H1 (cell line): ENCODE results near the gene ARHGEF3. TPM values are rescaled to one million over a fixed set of nuclear protein-coding genes. Genes with fewer than 3 reads are reported as not detected.

Experiments
- CHD1 ChIP-seq: IDR thresholded peaks from 2 replicates; pipeline ENCODE4 v1.6.1; 2012; ENCODE audit warnings: low read depth, low read length, improper control_type of control experiment
- FOSL1 ChIP-seq: IDR thresholded peaks from 2 replicates; pipeline ENCODE4 v1.6.1; 2011; ENCODE audit warnings: mild to moderate bottlenecking, low read depth, low read length, moderate library complexity; ENCODE audit not compliant: insufficient read depth
- HDAC2 ChIP-seq, 2 experiments: fragments of 300-600 bp in 1 of 2; sonication (generic) in 1 of 2; IDR thresholded peaks; 2 replicates each; pipeline ENCODE4 v1.6.1; 2011 to 2012; ENCODE audit warnings: low read depth in 2 of 2, low read length in 2 of 2, mild to moderate bottlenecking in 2 of 2, moderate library complexity in 2 of 2, borderline replicate concordance in 1 of 2, inconsistent platforms in 1 of 2
- KDM4A ChIP-seq: IDR thresholded peaks from one replicate; pipeline ENCODE4 v1.7.1; 2012; ENCODE audit warnings: low read depth, mild to moderate bottlenecking, moderate library complexity, low read length, inconsistent platforms; ENCODE audit not compliant: severe bottlenecking
- POLR2A ChIP-seq, 2 experiments: IDR thresholded peaks; 1 replicate in 1 of 2; 2 replicates in 1 of 2; pipeline ENCODE4 v1.6.1; 2011; ENCODE audit warnings: low read depth in 2 of 2, low read length in 2 of 2, mild to moderate bottlenecking in 2 of 2; ENCODE audit errors: control extremely low read depth in 1 of 2
- SP1 ChIP-seq: IDR thresholded peaks from 2 replicates; pipeline ENCODE4 v1.6.1; 2011; ENCODE audit warnings: low read depth, low read length
- YY1 ChIP-seq: IDR thresholded peaks from 2 replicates; pipeline ENCODE4 v1.6.1; 2011; ENCODE audit warnings: low read depth, mild to moderate bottlenecking, low read length
- polyA plus RNA-seq, 7 experiments: library from polyadenylated mRNA; depleted of rRNA in 3 of 7; stranded (reverse) in 5 of 7; unstranded in 2 of 7; fragments of >200 nt in 5 of 7; fragments of 200-250 nt in 2 of 7; gene quantifications; 1 replicate in 5 of 7; 2 replicates in 1 of 7; 4 replicates in 1 of 7; pipeline versions ENCODE4 v1.2.1 to v1.2.3, GENCODE V29; 2011 to 2013; ENCODE audit warnings: missing spikeins in 2 of 7, mixed read lengths in 2 of 7
- total RNA-seq: library from RNA; stranded (reverse); fragmentation: NEBNext Ultra II Directional; extraction: Animal tissue kit (Norgen Biotek cat#: 25700); gene quantifications from 2 replicates; pipeline ENCODE4 v1.2.1, GENCODE V29; 2021
- TF ChIP-seq, protein P1 (sequence below): IDR thresholded peaks from 2 replicates; pipeline ENCODE4 v1.6.1; 2012; ENCODE audit warnings: inconsistent platforms

The ARHGEF3 gene
- total and polyA plus RNA-seq, 2 of the 8 experiments (the other 6 are each of a cell fraction or from before 2014, with no cell fraction given) = 2.8 to 6.0 TPM

DNA sequence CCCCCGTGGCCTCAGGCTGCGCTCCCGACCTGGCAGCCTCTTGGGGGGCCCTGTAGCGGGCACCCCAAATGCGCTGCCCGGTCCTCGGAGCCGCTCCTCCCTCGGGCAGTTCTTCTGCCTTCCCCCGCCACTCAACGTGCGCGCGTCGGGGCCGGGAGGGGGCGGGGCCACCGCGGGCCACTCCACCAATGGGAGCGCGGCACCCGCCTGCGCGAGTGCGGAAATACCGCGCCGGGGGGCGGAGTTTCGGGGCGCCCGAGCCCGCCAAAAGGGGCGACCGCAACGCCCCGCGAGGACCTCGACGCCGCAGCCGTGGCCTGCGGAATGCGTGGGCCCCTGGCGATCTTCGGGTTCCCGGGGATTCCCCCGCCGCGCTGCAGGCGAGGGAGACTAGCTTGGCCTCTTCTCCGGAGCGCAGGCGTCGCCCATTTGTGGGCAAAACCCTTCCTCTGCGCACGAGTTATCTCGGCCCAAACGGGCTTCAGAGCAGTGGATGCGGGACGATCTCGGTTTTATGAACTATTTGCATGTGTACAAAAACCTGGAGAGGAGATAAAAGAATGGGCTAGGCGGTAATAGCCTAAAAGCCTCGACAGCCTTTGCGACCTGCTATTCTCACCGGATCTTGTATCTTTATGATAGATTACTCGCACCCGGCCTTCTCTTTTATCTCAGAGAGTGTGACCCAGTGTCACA lies 118.5 kb downstream of the ARHGEF3 start, which contains the start of gene TASOR (continued):
- TF ChIP-seq POLR2A (IDR thresholded peaks at IDR 0.05; ENCODE audit: control extremely low read depth in 1 of 2, low read depth in 2 of 2, low read length in 2 of 2) = peak in 1 of 2 experiments; percentile 40; a peak in 1 of 3 replicates
- TF ChIP-seq HDAC2 (IDR thresholded peaks at IDR 0.05; ENCODE audit: borderline replicate concordance in 1 of 2, low read depth in 2 of 2, low read length in 2 of 2) = peak in 1 of 2 experiments; percentile 99; a peak in 2 of 4 replicates
- no peak for TF ChIP-seq FOSL1
- TF ChIP-seq YY1 = no peak
- peak; percentile 50 for TF ChIP-seq KDM4A
- no peak for TF ChIP-seq CHD1
- TF ChIP-seq SP1 = 0 out of 2 replicates have a peak, but pooled peaks have one; percentile 8
- TF ChIP-seq, protein P1, sequence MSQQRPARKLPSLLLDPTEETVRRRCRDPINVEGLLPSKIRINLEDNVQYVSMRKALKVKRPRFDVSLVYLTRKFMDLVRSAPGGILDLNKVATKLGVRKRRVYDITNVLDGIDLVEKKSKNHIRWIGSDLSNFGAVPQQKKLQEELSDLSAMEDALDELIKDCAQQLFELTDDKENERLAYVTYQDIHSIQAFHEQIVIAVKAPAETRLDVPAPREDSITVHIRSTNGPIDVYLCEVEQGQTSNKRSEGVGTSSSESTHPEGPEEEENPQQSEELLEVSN = peak; percentile 100
